HG03521 (cell line): ENCODE results near the gene ERN1.
A peak's percentile ranks its signal among the peaks of the same experiment; 100 is the strongest.

Experiments used
- ATAC-seq: cut with Tn5 transposase; IDR thresholded peaks from one replicate; pipeline ENCODE4 v1.9.1; 2021; ENCODE audit warnings: mild to moderate bottlenecking, moderate library complexity; ENCODE audit not compliant: unreplicated experiment

The ERN1 gene

GRCh38 chr17:64065161-64065560, 64.8 kb downstream of the ERN1 start:
- no peak for ATAC-seq

- no peak for ATAC-seq
These were observed 65.6 kb downstream of the ERN1 start for GRCh38 chr17:64064331-64064730.

- no peak for ATAC-seq
These were observed 66.1 kb downstream of the ERN1 start for GRCh38 chr17:64063766-64064224.

DNA sequence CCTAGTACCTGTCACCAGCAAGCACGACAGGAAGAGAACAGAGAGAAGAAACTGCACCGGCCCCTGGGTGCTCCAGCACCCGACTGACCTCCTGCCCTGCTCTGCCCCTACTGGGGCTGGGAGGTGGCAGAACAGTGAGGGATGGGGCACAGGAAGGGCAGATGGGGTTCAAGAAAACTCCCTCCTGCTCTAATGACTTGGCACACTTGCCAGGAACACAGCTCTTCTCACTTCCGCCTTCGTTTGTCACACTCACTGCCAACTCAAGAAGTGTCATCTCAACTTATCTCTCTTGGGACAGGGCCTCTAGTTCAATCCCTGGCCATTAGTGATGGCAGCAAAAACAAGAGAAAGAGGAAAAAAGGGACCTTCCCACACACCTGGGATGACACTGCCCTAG, 66.9 kb downstream of the ERN1 start:
- no peak for ATAC-seq

GRCh38 chr17:64061178-64061898, 68.6 kb downstream of the ERN1 start:
- ATAC-seq = no peak

DNA sequence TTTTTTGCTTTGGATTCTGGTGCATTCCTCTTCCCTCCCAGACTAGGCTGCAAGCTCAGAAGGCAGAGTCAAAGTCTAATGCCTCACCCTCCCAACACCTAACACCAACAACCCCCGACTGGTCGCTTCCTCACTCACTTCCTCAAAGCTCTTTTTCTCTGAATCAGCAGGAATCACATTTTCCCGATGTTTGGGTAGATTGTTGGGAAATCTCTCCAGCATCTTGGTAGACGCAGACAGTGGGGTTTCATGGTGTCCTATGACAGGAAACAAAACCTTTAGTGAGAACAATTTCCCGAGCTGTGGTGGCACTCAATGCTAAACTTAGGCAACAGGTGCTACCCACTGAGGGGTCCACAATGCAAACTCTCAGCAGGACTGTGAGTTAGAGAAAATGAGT, 69.6 kb downstream of the ERN1 start:
- ATAC-seq = no peak

- no peak for ATAC-seq
These were observed 70.2 kb downstream of the ERN1 start for GRCh38 chr17:64059756-64060155.

DNA sequence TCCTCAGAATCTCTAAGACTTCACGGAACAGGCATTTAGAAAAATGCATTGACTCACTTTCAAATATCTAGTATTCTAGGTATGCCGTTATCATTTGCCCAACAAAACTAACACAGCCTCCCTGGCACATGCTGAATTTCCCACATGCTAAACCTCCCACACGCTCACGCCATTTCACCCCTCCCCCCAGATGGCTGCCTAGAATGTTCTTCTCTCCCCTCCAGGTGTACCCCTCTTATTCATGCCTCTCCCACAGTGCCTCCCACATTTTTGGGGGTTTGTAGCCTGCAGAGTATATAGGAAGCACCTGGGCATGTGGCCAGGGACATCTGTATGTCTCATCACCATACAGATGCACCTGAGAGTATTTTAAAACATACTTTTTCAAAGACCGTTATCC, 71.3 kb downstream of the ERN1 start:
- ATAC-seq = no peak

DNA sequence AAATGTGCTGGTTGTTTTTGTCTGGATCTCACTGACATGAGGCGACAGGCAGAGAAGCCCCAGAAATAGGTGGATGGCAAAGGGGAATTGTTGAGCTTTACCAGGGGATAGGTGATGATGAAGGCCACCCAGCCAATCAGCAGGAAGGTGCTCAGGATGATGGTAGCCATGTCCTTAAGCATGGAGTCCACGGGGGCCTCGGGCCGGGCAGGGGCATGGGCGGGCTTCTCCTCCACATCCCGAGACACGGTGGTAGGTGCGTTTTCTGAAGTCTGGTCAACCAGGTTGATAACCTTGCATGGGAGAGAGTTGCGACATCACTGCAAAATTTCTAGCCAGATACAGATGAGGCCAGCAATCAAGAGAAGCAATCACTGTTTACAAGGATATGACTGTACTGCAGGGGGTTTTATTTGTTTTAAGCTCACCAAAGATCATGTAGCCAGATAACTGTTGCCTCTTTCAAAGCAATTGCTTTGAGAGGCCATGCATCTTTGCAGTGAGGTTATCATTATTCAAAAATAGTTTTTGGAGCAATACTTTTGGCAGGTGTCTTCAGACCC, 72.2 kb downstream of the ERN1 start:
- ATAC-seq = no peak

- ATAC-seq = peak; percentile 64
These were observed 73.5 kb downstream of the ERN1 start for GRCh38 chr17:64056269-64057005.

DNA sequence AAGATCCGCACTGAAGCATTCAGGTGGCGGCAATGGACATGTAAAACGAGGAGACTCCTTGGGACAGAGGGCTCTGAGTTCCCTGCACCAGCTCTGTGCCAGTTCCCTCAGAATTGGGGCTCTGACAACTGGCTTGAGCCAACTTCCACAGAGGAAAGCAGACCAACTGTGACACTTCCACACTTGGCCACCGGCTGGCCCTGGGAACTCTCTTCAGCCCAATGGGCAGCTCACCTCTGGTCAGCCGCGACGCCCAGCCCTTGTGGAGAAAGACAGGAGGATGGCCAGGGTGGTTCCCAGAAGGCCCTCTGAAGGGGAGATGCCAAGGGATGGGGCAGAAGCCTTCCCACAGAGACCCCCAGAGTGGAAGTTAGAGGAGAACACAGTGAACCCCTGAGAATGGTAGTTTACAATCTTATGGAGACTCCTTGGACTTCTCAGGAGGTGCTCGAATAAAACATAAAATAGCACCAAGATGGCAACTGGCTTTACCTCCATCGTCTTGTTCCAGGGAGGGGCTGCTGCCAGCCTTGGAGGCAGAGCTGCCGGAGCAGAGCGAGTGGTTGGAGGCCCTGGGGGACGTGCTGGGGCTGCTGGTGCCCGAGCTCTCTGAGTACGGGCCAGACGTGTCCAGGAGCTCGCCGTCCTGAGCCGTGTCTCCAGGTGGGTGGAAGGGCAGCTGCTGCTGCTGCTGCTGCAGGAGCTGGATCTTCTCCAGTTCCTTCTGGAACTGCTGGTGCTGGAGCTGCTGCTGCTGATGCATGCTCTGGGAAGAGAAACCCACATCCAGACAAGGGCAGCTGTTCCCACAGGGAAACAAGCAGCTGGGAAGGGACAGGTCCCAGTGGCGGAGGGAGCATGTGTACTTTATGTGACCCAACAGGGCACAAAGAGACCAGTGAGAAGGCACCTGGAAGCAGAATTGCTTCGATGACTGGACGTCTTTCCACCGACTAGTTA, 74.5 kb downstream of the ERN1 start:
- ATAC-seq = no peak

GRCh38 chr17:64054304-64054703, 75.6 kb downstream of the ERN1 start:
- ATAC-seq = no peak

- ATAC-seq = no peak
These were observed 76.8 kb downstream of the ERN1 start for GRCh38 chr17:64053101-64053500.

- no peak for ATAC-seq
These were observed 78.8 kb downstream of the ERN1 start for GRCh38 chr17:64051153-64051552.

DNA sequence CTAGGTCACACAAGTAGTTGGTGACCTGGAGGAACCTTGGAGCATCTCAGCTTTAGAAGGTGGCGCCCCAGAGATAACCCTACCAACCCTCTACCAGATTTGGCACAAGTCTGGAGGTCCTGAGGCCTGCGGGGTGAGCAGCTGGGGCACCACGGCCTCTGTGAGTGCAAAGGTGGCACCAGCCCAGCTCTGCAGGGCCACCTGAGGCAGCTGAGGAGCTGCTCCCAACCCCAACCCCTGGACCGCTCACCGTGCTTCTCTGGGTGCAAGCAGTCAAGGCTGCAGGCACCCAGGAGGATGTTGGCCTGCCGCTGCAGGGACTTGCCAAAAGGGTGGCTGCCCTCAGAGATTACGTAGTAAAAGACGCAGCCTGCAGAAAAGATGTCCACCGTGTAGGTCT, 81.1 kb downstream of the ERN1 start:
- ATAC-seq = no peak

- ATAC-seq = no peak
These were observed 84.8 kb downstream of the ERN1 start for GRCh38 chr17:64045176-64045575.

GRCh38 chr17:64042700-64043485, 87.1 kb downstream of the ERN1 start:
- no peak for ATAC-seq

GRCh38 chr17:64041912-64042311, 88.0 kb downstream of the ERN1 start:
- no peak for ATAC-seq

DNA sequence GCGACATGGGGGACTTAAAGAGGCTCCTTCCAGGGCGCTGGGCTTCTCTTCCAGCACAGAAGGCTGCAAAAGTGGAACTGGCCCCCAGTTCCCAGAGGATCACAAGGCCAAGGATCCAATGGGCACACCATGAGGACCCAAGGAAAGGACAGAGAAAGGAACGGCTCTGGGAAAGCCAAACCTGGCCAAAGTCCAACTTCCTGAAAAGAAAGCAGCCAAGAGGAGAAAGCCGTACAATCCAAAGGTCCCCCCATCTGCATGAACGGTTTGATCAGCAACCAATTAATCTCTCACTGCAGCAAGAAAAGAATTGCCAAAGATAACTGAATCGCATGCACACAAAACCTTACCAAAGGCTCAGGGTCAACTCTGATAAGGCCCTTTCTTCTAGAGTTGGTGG, 89.7 kb downstream of the ERN1 start:
- ATAC-seq = no peak

- no peak for ATAC-seq
These were observed 90.9 kb downstream of the ERN1 start for GRCh38 chr17:64039106-64039400.
